Osteoblast (primary cell): Measurements from ENCODE around the gene MACF1. TPM values are rescaled to one million over a fixed set of nuclear protein-coding genes. Genes with fewer than 3 reads are reported as not detected.
"Not testable (repeated sequence)": the region's sequence is repeated elsewhere in the genome, so short reads cannot be mapped to it uniquely, and the experiment has no call there.

Source experiments
- DNase-seq: peaks from one replicate; pipeline ENCODE4 v3.0.0; 2011; ENCODE audit warnings: low spot score, mixed read lengths; ENCODE audit not compliant: insufficient read length; ENCODE audit errors: missing footprints
- H2AFZ ChIP-seq: 2 replicates; pipeline ENCODE4 v1.6.0; 2011; ENCODE audit warnings: mild to moderate bottlenecking, low read length
- H3K27ac ChIP-seq: 2 replicates; pipeline ENCODE4 v1.5.1; 2011; ENCODE audit warnings: mild to moderate bottlenecking, low read depth, low read length, moderate library complexity
- H3K27me3 ChIP-seq: 2 replicates; pipeline ENCODE4 v1.6.0; 2012; ENCODE audit warnings: mild to moderate bottlenecking, control low read depth, inconsistent platforms, low read length, moderate library complexity; ENCODE audit not compliant: insufficient read depth
- H3K36me3 ChIP-seq: 2 replicates; pipeline ENCODE4 v1.5.1; 2011; ENCODE audit warnings: mild to moderate bottlenecking, low read length, control low read depth, moderate library complexity; ENCODE audit not compliant: insufficient read depth
- H3K4me1 ChIP-seq: 2 replicates; pipeline ENCODE4 v1.5.1; 2011; ENCODE audit warnings: mild to moderate bottlenecking, low read length, control low read depth, moderate library complexity; ENCODE audit not compliant: insufficient read depth
- H3K4me2 ChIP-seq: 2 replicates; pipeline ENCODE4 v1.6.0; 2011; ENCODE audit warnings: mild to moderate bottlenecking, low read length; ENCODE audit not compliant: insufficient read depth
- H3K4me3 ChIP-seq: fragments of 200-600 bp; sonication (generic); 3 replicates; pipeline ENCODE4 v1.5.1; 2012; ENCODE audit warnings: mild to moderate bottlenecking, low read length, inconsistent platforms; ENCODE audit not compliant: insufficient read depth
- H3K79me2 ChIP-seq: 2 replicates; pipeline ENCODE4 v1.6.0; 2012; ENCODE audit warnings: mild to moderate bottlenecking, low read length, control low read depth, inconsistent platforms; ENCODE audit not compliant: insufficient read depth
- H3K9me3 ChIP-seq: 2 replicates; pipeline ENCODE4 v1.5.1; 2011; ENCODE audit warnings: low read depth, low read length, control low read depth
- H4K20me1 ChIP-seq: 2 replicates; pipeline ENCODE4 v1.6.0; 2012; ENCODE audit warnings: mild to moderate bottlenecking, low read length, control low read depth; ENCODE audit not compliant: insufficient read depth
- CTCF ChIP-seq: IDR thresholded peaks from 2 replicates; pipeline ENCODE4 v1.5.1; 2011; ENCODE audit warnings: mild to moderate bottlenecking, low read depth, low read length, moderate library complexity; ENCODE audit errors: extremely low read depth
- total RNA-seq: library from RNA; depleted of rRNA; stranded (reverse); fragments of >200 nt; gene quantifications from 2 replicates; pipeline ENCODE4 v1.2.3, GENCODE V29; 2012

The MACF1 gene
- total RNA-seq, 1 donor = 424 TPM

GRCh38 chr1:39470040-39470439 is 265.5 kb downstream of the MACF1 start:
- Histone ChIP-seq H4K20me1 (no peaks in the 10 kb centered on the region), H3K27ac (no peak overlapping the region), H3K27me3 (no peaks in the 10 kb centered on the region)

GRCh38 chr1:39472826-39473225 is 268.3 kb downstream of the MACF1 start:
- peaks cover 67% of the 10 kb centered on the region for H3K36me3 ChIP-seq
- no peak for TF ChIP-seq CTCF

More at GRCh38 chr1:39470040-39470439, 265.5 kb downstream of the MACF1 start:
- Histone ChIP-seq H3K79me2 (peaks cover 2% of the 10 kb centered on the region), H3K4me2 (no peak overlapping the region), H3K4me1 (no peaks in the 10 kb centered on the region), H3K36me3 (peaks cover 90% of the 10 kb centered on the region), H3K4me3 (no peak overlapping the region), H3K9me3 (no peaks in the 10 kb centered on the region), H2AFZ (no peak overlapping the region)
- TF ChIP-seq CTCF = no peak
- no peak for DNase-seq

GRCh38 chr1:39473324-39473723 is 268.8 kb downstream of the MACF1 start:
- TF ChIP-seq CTCF = no peak

More at GRCh38 chr1:39472826-39473225, 268.3 kb downstream of the MACF1 start:
- H3K4me1 ChIP-seq = no peaks in the 10 kb centered on the region
- no peaks in the 10 kb centered on the region for H4K20me1 ChIP-seq
- no peaks in the 10 kb centered on the region for H3K9me3 ChIP-seq
- H3K4me3 ChIP-seq = no peak overlapping the region
- no peak for DNase-seq
- H3K27ac ChIP-seq = no peak overlapping the region
- no peak overlapping the region for H2AFZ ChIP-seq
- H3K27me3 ChIP-seq = no peaks in the 10 kb centered on the region
- H3K4me2 ChIP-seq = no peak overlapping the region
- H3K79me2 ChIP-seq = peaks cover 2% of the 10 kb centered on the region

GRCh38 chr1:39474810-39475209 is 270.3 kb downstream of the MACF1 start:
- H3K36me3 ChIP-seq = peaks cover 55% of the 10 kb centered on the region
- no peaks in the 10 kb centered on the region for H3K27me3 ChIP-seq
- H3K79me2 ChIP-seq = no peaks in the 10 kb centered on the region
- no peak for TF ChIP-seq CTCF
- no peak overlapping the region for H3K4me2 ChIP-seq
- no peaks in the 10 kb centered on the region for H3K9me3 ChIP-seq
- no peak overlapping the region for H3K27ac ChIP-seq
- H3K4me1 ChIP-seq = no peaks in the 10 kb centered on the region
- H2AFZ ChIP-seq = no peak overlapping the region
- DNase-seq = no peak
- no peaks in the 10 kb centered on the region for H4K20me1 ChIP-seq
- H3K4me3 ChIP-seq = no peak overlapping the region

More at GRCh38 chr1:39473324-39473723, 268.8 kb downstream of the MACF1 start:
- no peak for DNase-seq
- Histone ChIP-seq H3K79me2 (peaks cover 2% of the 10 kb centered on the region), H3K4me3 (no peak overlapping the region), H3K27ac (no peak overlapping the region), H4K20me1 (no peaks in the 10 kb centered on the region), H2AFZ (no peak overlapping the region), H3K36me3 (peaks cover 62% of the 10 kb centered on the region), H3K4me1 (no peaks in the 10 kb centered on the region), H3K27me3 (no peaks in the 10 kb centered on the region), H3K4me2 (no peak overlapping the region), H3K9me3 (no peaks in the 10 kb centered on the region)

GRCh38 chr1:39475551-39475950 is 271.1 kb downstream of the MACF1 start:
- not testable (repeated sequence) for H2AFZ ChIP-seq, H3K9me3 ChIP-seq, DNase-seq, H3K4me1 ChIP-seq, H3K4me3 ChIP-seq, H3K4me2 ChIP-seq, H3K27me3 ChIP-seq, H3K79me2 ChIP-seq, H3K27ac ChIP-seq, H4K20me1 ChIP-seq
- peaks cover 55% of the 10 kb centered on the region for H3K36me3 ChIP-seq
